GM18508 (cell line): Measurements from ENCODE around the gene MAST4.

Source experiments
- ATAC-seq: cut with Tn5 transposase; IDR thresholded peaks from one replicate; pipeline ENCODE4 v1.9.1; 2021; ENCODE audit warnings: moderate number of reproducible peaks; ENCODE audit not compliant: insufficient read depth, unreplicated experiment

The MAST4 gene

DNA sequence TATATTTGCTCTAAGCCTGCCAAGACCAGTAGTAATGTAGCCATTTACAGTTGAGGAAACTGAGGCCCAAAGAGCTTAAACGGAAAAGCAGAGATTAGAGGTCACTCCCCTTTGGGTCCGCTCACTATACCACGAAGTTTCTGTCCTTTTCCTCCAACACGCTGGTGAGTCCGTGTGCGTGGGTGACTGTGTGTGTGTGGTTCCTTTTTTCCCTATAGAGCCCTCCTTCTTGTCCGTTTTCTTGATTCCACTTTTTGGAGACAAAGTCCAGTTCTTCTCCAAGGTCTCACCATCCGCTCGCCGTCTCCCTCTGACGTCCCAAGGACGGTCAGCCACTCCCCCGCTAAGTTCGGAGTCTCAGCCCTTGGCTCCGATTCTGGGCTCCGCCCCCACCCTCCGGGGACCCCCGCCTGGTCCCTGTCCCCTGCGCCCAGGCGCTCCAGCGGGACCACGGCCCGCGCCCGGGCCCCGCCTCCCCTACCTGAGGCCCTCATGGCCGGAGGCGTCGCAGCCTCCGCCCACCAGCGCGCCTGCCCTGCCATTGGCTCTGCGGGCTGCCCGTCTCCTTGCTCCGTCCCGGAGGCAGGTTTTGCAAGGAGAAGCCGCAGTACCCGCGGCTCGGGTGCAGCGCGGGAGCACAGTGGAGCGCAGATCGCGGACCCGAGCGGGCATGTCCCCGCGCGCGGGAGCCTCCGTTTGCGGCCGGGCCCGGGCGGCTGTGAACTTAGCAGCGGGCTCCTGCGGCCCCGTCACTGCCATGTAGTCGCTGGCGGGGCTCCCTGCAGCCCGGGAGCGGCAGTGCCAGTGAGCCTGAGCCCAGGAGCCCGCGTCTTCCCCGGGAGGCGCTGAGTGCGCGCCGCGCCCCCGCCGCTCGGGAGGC, at the start of gene MAST4:
MAST4 (plus strand) TSS at position 638 of the 880 bp plus-strand sequence. CDS start 263 bp downstream, outside the sequence.
- ATAC-seq: peak; percentile 94

DNA sequence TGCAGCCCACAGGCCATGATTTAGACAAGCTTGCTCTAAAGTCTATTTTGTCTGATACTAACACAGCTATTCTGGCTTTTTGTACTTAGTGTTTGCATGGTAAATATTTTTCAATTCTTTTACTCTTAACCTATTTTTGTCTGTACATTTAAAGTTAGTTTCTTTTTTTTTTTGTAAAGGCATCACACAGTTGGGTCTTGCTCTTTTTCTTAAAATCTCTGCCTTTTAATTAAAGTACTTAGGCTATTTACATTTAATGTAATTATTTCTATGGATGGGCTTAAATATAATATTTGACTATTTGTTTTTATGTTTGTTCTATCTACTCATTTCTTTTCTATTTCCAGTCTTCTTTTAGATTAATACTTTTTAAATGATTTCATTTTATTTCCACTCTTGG, 49.7 kb upstream of the MAST4 start:
- no peak for ATAC-seq

DNA sequence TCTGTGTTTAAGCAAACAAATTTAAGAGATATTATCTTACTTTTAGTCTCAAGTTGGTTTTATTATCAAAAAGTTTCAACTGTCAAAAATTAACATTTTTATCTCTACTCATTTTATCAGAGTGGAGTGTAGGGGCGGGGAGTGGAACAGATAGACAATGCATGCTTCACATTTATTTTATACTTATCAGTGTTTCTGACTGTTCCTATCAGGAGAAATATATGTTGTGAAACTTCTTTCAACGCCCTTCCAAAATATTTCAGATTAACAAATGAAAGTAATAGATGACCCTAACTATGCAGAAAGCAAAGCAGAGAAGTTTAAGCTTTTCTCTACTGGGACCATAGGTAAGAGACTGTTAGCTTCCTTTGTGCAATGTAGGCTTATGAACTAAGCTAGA, 44.9 kb upstream of the MAST4 start:
- ATAC-seq: no peak

DNA sequence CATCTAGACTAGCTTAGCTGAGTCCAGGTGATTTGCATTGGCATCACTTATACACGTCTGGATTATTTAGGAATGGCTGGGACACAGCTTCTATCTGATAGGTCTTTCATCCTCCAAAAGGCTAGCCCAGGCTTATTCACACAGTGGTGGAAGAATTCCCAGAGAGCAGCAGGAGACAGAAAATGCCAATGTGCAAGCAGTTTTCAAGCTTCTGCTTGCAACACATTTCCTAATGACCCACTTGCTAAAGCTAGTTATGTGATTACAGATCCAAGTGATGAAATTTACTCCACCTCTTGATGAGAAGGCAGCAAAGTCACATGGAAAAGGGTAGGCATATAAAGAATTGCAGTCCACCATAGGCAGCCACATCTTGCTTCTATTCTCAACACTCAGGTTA, 44.2 kb upstream of the MAST4 start:
- no peak for ATAC-seq

DNA sequence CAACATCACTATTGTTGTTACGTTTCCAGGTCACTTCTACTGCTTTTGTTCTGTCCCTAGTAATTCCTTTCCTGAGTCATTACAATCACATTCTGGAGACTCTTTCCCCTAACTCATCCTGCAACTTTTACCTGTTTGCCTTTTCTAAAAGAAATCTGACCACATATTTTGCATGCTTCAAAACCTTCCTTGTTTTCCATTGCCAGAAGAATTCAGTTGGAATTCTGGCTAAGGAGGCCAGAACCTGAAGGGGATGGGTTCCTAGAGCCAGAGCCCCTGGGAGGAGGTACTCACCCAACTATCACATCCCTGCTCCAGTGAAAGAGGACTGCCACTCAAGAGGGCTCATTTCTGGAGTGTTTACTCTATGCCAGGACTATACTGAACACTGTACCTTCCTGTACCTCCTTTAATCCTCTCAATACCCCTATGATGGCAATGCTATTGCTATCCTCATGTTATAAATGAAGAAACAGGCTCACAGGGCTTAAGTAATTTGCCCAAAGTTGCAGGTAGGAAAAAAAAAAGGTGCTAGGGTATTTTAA, 42.8 kb upstream of the MAST4 start:
- no peak for ATAC-seq

DNA sequence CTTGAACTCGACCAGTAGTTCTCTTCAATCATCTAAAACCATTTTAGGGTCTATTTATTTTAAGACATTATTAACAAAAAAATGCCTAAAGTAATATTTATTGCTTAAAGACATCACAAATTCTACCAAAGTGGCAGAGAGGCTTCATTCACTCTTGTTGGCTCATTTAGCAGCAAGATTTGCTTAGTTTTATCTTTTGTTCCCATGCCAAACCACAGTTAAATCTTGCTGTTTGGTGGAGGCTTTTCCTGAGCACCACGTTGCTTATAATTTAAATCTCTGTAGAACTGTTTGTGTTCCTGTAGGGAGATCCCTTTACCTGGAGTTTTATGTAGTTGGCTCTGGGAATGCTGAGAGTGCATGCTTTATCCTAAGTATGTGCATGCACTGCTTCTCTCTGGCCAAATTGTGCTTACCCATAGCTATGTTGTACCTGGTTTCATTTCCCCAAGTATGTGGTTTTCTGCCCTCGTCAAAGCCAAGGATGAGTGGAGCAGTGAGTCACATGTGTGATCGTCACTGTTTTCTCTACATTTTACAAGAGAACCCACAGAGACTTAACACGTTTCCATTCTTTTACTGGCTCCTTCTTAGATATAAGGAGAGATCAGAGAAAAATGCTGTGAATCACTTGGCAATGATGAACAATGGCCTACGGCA, 42.1 kb upstream of the MAST4 start:
- peak; percentile 97 for ATAC-seq

DNA sequence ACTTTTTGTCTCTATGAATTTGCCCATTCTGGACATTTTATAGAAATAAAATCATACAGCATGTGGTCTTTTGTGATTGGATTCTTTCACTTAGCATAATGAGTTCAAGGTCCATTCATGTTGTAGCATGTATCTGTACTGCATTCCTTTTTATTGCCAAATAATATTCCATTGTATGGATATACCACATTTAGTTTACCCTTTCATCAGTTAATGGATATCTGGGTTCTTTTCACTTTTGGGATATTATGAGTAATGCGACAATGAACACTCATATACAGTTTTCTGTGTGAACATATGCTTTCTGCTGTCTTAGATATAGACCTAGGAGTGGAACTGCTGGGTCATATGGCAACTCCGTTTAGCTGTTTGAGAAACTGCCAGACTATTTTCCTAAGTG, 41.3 kb upstream of the MAST4 start:
- no peak for ATAC-seq

DNA sequence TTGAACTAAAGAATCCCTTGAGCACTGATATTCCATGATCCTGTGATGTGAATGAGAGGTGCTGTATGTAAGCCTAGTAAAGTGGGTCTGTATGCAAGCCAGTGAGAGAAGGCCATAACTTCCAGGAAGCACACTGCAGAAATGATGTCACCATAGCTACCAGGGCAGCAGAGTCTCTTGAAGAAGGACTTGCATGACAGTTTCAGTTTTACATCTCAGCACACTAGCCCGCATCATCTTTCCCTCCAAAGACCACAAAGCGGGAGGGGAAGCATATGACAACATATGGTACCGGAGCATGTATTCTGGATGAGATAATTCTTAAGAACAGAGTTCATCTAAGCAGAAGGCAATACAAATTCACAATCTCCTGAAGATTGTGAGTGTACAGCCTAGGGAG, 37.6 kb upstream of the MAST4 start:
- no peak for ATAC-seq

DNA sequence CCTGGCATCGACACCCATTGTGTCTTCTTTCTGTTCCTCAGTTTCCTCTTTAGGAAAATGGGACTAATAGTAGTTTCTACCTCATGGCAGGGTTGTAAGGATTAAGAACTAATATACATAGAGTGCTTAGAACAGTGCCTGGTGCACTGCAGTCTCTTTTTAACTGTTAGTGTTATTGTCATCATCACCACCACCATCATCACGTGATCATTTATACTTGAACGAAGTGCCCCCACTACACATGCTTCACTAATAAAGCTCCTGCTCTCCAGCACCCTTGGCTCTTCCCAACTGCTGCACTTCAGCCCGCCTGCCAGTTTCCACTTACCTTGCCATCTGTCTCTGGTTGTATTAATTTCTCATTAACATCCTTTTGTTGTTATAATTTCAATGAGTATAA, 35.8 kb upstream of the MAST4 start:
- no peak for ATAC-seq

DNA sequence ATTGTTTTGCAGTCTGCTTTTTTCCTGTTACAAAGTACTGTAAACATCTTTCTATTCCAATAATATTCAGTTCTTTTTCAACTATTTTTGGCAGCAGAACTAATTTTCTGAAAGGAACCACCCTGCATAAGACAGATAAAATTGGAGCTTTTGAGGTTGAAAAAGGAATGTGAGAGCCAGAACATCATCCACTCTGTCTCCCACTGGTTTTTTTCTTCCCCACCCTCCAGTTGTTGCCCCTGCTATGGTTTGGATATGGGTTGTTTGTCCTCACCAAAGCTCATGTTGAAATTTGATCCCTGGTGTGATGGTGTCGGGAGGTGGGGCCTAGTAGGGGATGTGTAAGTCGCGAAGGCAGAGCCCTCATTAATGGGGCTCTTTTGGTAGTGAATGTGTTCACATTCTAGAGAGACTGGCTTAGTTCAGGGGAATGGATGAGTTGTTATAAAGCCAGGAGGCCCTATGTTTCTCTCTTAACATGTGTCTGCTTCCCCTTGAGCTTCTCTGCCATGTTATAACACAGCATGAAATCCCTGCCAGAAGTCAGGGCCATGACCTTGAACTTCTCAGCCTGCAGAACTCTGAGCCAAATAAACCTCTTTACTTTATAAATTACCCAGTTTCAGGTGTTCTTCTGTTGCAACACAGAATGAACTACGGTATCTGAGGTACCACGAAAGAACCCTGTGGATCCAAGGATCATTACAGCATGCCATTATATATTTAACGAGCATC, 34.8 kb upstream of the MAST4 start:
- ATAC-seq: no peak

DNA sequence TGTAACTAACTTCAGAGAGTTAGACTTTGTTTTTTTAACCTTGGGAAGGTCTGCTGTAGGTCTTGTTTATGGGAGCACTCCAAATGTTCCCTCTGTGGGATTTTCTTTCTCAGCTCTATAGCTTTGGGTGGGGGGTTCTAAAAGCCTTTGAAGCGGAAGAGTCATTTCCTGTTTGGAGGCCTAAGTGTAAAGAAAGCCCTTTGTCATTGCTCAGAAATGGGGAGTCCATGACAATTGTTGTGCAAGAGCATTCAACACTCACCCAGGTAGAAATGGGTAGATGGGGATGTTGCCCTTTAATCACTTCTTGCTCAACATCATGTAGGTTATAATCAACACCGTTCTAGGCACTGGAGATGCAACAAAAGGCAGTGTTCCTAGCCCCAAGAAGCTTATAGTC, 30.3 kb upstream of the MAST4 start:
- ATAC-seq: no peak

DNA sequence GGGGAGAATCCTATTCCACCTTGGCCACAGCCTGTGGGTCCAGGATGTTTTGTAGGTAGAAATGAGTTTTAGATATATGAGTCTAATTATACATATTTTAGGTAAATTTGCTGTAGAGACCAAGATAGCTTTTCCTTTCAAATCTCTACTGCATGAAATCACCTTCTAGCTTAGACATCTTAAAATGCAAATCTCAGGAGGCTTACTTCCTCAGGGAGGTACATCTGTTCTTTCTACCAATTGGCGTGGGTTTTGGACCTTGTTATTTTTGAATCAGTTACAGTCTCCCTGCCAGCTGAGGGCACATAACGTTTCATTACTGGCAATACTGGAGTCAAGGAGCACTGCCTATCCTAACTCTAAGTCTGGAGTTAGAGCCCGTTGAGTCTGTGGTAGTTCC, 28.7 kb upstream of the MAST4 start:
- ATAC-seq: no peak

DNA sequence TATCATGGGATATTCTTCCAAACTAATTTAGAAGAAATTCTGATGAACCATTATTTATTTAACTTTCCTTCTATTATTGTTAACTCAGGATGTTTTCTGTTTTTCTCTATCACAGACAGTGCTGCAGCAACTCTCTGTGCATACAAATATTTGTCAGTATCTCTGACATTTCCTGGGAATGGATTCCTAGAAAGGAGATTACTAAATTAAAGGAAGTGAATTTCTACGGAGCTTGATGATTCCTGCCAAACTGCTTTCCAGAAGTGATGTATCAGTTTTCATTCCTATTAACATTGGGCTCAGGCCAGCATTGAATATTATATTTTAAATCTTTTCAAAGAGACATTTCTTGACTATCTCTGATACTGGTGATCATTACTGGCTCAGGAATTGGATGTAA, 26.0 kb upstream of the MAST4 start:
- no peak for ATAC-seq

DNA sequence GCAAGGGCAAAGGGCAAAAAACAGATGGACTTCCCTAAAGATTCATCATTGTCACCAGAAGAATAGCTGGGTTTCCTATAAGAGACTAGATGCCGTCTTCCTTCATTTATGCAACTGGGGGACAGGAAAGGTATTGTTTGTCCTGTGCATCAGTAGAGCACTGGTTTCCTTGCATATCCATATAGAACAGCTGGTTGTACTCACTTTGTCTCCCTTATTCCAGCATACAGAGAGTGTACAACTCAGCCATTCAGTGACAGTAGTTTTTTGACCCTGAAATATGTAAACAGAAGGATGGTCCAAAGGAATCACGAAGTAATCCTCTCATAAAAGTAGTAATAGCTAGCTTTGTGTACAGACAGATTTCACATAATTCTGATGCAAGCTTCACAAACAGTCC, 22.5 kb upstream of the MAST4 start:
- no peak for ATAC-seq

DNA sequence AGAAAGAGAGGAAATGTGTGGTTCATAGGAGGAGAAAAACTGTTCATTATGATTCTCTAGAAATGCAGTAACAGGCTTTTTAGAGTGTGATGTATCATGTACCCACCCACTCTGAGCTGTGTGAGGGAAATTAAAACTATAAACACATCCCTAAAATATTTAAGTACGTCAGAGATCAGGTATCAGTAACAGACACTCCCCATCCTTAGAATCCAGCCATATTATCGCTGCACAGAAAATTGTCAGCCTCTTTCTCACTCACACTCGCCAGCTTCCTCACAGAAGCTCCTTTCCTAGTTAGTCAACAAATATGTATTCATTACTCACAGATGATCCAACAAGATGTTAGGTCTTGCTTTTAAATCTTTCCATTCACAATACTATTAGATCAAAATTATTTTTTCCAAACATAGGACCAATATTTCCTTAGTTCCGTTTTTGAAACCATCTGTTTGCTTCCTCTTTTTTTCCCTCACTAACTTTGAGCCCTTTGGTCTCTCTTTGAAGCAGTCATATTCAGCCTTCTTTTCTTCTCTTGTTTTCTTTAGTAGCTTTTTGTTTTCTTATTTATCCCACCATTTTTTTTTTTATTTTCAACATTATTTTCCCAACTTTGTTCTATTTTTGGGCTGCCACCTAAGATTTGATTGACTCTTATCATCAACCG, 13.6 kb upstream of the MAST4 start:
- ATAC-seq: no peak

DNA sequence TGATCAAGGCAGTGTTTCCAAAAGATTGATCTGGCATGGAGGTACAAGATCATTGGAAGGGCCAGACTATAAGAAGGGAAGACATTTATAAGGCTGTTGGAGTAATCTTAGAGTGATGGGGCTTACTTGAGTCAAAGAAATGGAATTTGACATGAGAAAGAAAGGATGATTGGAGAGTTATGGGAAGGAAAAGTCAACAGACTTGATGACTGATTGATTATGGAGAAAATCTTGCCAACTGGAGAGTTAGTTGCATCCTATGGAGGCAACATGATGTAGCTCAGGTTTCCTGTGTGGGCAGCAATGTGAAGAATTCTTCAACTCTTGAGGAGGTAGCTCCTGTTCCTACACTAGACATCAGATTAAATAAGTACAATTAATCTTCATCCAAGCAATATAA, 10.9 kb upstream of the MAST4 start:
- ATAC-seq: no peak

DNA sequence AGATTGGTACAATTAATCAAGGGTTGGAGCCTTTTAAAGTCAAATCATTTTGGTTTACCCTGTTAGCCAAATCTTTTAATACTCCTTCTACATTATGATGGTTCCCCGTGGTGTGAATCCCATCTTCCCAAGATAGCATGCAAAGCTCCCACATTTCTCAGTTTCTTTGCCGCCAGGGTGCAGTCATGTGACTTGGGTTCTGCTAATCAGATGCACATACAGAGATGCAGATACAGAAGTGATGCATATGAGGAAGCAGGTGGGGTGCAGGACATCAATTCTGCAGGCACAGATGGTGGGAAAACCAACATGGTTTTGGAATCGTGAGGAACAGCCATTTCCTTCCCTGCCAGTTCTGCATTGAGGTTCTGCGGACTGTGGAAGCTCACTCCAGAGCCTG, 8.4 kb upstream of the MAST4 start:
- ATAC-seq: no peak

DNA sequence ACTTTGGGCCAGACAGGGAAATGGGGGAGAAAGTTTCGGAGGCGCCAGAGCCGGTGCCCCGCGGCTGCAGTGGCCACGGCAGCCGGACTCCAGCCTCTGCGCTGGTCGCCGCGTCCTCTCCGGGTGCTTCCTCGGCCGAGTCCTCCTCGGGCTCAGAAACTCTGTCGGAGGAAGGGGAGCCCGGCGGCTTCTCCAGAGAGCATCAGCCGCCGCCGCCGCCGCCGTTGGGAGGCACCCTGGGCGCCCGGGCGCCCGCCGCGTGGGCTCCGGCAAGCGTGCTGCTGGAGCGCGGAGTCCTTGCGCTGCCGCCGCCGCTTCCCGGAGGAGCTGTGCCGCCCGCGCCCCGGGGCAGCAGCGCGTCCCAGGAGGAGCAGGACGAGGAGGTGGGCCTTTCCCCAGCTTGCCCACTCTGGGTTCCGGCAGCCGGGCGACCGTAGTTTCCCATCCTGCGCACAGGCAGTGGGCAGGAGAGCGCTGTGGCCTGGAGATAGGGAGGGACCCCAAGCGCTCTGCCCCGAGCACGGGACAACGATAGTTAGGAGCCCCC, 516 bp downstream of the MAST4 start:
- no peak for ATAC-seq

DNA sequence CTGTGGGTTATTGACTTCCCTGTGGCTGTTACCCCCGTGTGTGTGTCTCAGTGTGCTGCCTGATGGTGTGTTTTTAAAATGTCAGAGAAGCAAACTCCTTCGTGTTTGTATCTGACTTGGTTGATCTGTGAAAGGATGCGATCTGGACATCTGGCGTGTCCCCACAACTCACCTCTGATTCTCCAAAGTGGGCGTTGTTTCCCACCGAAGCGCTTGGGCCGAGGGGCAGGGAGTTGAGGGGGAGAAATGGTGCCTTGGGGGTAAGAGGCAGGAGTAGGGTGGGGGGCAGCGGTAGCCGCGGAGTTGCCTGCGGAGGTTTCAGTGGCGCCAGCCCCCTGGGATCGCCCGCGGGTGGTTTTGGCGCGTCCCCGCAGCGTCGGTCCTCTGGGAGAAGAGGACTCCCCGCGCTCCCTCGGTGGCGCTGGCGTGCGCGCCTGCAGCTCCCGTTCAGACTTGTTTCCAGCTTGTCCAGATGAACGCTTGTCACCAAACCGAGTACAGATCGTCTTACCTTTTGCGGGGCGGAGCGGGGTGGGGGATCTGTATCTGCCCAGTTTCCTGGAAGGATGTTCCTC, 1.1 kb downstream of the MAST4 start:
- no peak for ATAC-seq

DNA sequence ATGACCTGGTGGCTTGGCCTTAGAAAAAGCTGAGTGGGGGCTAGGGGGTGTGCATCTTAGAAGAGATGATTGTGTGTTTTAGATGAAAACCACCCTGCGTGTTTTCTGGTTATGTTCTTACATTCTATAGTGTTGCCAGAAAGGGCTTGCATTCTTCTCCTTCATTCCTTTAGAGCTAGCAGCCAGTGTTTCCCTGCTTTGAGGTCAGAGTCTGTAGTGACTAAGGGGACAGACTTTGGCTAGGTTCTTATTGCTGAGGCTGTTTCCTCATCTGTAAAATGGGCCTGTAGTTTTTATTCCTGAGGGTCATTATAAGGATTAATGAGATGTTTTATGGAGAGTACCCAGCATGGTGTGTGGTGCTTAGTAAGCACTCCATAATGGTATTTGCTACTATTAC, 6.4 kb downstream of the MAST4 start:
- no peak for ATAC-seq
